HL-60/S4 (cell line): ENCODE measurements around the gene LRBA.
"Not testable (repeated sequence)": the region's sequence is repeated elsewhere in the genome, so short reads cannot be mapped to it uniquely, and the experiment has no call there.

Experiments
- in situ Hi-C: fragments of 300-500 bp; cut with MboI; formaldehyde crosslinking; loops from 2 replicates; pipeline ENCODE4 v1.14.3; 2022; ENCODE audit warnings: low sequenced_read_pairs

The LRBA gene

GRCh38 chr4:150580306-150580705 lies 434.8 kb downstream of the LRBA start:
- in situ Hi-C loops, result no loop called here

- in situ Hi-C loops, result no loop called here
These were observed 435.4 kb downstream of the LRBA start for GRCh38 chr4:150579551-150580234.

GRCh38 chr4:150578745-150579501 lies 436.2 kb downstream of the LRBA start:
- in situ Hi-C loops, result no loop called here

- in situ Hi-C loops, result no loop called here
These were observed 437.3 kb downstream of the LRBA start for GRCh38 chr4:150577796-150578195.

- in situ Hi-C loops, result no loop called here
These were observed 440.4 kb downstream of the LRBA start for GRCh38 chr4:150574678-150575077.

GRCh38 chr4:150573534-150573933 lies 441.6 kb downstream of the LRBA start:
- in situ Hi-C loops, result no loop called here

GRCh38 chr4:150572704-150573504 lies 442.2 kb downstream of the LRBA start:
- in situ Hi-C loops, result no loop called here

GRCh38 chr4:150570862-150571261 lies 444.2 kb downstream of the LRBA start:
- in situ Hi-C loops, result no loop called here

GRCh38 chr4:150569998-150570535 lies 445.0 kb downstream of the LRBA start:
- in situ Hi-C loops, result no loop called here

GRCh38 chr4:150569384-150569987 lies 445.6 kb downstream of the LRBA start:
- in situ Hi-C loops, result no loop called here

- in situ Hi-C loops, result no loop called here
These were observed 448.0 kb downstream of the LRBA start for GRCh38 chr4:150567070-150567469.

- in situ Hi-C loops, result not testable (repeated sequence)
These were observed 450.1 kb downstream of the LRBA start for GRCh38 chr4:150564967-150565366.

- in situ Hi-C loops, result no loop called here
These were observed 452.3 kb downstream of the LRBA start for GRCh38 chr4:150562751-150563150.

- in situ Hi-C loops, result no loop called here
These were observed 452.8 kb downstream of the LRBA start for GRCh38 chr4:150562250-150562649.

GRCh38 chr4:150561143-150561737 lies 453.8 kb downstream of the LRBA start:
- in situ Hi-C loops, result no loop called here

GRCh38 chr4:150557811-150558210 lies 457.3 kb downstream of the LRBA start:
- in situ Hi-C loops, result not testable (repeated sequence)

GRCh38 chr4:150547154-150547838 lies 467.8 kb downstream of the LRBA start:
- in situ Hi-C loops, result no loop called here

- in situ Hi-C loops, result no loop called here
These were observed 468.8 kb downstream of the LRBA start for GRCh38 chr4:150546286-150546685.

GRCh38 chr4:150543042-150543441 lies 472.0 kb downstream of the LRBA start:
- in situ Hi-C loops, result no loop called here

GRCh38 chr4:150541681-150542080 lies 473.4 kb downstream of the LRBA start:
- in situ Hi-C loops, result no loop called here
